GM21717 (cell line): ENCODE results near the gene APAF1.
"Not testable (repeated sequence)": the region's sequence is repeated elsewhere in the genome, so short reads cannot be mapped to it uniquely, and the experiment has no call there.

Experiments used
- ATAC-seq: cut with Tn5 transposase; IDR thresholded peaks from one replicate; pipeline ENCODE4 v1.9.1; 2021; ENCODE audit warnings: mild to moderate bottlenecking, moderate library complexity; ENCODE audit not compliant: unreplicated experiment

Gene APAF1, protein sequence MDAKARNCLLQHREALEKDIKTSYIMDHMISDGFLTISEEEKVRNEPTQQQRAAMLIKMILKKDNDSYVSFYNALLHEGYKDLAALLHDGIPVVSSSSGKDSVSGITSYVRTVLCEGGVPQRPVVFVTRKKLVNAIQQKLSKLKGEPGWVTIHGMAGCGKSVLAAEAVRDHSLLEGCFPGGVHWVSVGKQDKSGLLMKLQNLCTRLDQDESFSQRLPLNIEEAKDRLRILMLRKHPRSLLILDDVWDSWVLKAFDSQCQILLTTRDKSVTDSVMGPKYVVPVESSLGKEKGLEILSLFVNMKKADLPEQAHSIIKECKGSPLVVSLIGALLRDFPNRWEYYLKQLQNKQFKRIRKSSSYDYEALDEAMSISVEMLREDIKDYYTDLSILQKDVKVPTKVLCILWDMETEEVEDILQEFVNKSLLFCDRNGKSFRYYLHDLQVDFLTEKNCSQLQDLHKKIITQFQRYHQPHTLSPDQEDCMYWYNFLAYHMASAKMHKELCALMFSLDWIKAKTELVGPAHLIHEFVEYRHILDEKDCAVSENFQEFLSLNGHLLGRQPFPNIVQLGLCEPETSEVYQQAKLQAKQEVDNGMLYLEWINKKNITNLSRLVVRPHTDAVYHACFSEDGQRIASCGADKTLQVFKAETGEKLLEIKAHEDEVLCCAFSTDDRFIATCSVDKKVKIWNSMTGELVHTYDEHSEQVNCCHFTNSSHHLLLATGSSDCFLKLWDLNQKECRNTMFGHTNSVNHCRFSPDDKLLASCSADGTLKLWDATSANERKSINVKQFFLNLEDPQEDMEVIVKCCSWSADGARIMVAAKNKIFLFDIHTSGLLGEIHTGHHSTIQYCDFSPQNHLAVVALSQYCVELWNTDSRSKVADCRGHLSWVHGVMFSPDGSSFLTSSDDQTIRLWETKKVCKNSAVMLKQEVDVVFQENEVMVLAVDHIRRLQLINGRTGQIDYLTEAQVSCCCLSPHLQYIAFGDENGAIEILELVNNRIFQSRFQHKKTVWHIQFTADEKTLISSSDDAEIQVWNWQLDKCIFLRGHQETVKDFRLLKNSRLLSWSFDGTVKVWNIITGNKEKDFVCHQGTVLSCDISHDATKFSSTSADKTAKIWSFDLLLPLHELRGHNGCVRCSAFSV (N-terminal part only)

DNA sequence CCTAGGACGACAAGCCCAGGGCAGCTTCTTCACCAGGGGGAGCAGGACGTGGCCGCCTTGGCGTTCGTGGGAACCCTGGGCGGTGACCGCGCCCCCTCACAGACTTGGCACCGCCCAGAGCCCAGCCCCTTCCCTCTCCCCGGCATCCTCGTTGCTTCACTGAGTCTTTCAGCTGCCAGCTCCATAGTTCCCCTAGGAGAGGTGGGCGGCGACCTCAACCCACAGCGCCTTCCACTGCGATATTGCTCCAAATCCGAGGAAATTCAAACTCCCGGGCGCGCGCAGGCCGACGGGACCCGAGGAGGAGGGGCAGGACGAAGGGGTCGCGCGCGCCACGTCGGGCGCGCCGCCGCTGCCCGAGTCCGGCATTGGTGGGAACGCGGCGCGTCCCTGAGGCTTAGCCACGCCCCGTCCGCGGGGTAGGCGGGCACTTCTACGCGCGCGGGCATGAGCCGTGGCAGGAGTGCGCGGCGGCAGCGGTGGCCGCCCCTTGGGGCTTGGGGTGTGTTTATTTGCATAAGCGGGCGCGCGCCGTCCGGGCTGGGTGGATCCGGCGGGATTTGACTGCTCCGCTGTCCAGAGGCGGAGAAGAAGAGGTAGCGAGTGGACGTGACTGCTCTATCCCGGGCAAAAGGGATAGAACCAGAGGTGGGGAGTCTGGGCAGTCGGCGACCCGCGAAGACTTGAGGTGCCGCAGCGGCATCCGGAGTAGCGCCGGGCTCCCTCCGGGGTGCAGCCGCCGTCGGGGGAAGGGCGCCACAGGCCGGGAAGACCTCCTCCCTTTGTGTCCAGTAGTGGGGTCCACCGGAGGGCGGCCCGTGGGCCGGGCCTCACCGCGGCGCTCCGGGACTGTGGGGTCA lies at the start of gene APAF1, which contains the start of gene IKBIP:
APAF1 (plus strand) TSS at position 579 of the 860 bp plus-strand sequence. CDS start 3,070 bp downstream, outside the sequence.
IKBIP (minus strand) TSS at position 77 of the 860 bp plus-strand sequence. CDS start 87 bp downstream, outside the sequence.
- ATAC-seq: peak; percentile 88

DNA sequence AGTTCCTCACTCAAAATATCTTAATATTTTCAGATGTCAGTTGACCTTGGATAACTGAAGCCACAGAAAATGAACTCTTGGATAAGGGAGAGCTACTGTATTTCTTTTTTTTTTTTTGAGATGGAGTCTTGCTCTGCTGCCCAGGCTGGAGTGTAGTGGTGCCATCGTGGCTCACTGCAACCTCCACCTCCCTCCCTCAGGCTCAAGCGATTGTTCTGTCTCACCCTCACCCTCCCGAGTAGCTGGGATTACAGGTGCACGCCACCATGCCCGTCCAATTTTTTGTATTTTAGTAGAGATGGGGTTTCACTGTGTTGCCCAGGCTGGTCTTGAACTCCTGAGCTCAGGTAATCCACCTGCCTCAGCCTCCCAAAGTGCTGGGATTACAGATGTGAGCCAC lies 47.8 kb upstream of the APAF1 start:
- not testable (repeated sequence) for ATAC-seq

DNA sequence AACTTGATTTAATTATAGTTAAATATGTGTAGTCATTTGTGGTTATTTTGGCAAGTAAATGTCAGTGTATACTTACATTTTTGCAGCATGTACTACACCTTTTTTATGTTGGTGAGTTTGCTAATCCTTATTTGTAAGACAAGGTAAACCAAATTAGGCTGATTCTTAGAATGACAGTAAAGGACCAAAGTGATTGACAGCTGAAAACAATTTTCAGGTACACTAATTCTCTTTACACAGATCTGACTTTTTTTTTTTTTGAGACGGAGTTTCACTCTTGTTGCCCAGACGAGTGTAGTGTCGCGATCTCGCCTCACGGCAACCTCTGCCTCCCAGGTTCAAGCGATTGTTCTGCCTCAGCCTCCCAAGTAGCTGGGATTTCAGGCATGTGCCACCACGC lies 43.2 kb upstream of the APAF1 start:
- ATAC-seq: no peak

DNA sequence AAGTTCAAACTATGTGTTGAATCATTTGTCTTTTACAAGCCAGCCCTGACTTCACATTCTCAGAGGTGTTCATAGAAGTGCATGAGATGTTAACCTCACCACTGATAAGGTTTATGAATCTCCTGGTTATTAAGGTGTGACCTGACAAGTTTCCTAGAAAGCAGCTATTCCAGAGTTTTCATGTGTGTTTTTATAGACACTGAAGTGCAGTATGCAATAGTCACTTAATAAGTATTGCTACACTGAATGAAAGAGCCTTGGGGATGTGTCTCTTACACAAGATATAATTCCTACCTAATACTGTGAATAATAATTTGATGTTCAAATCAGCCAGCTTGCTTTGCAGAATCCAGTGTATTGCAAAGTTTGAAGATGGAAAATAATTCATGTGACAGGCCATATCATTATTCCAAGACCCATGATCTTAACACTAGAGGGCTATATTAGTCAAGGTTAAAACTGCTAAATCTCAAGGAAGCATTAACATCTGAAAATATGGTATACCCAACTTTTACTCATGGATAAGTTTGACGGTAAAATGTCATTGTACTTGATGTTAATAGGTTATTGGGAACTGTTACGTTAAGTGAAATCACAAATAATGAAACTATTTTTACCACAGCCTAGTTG lies 38.6 kb upstream of the APAF1 start:
- ATAC-seq: no peak

DNA sequence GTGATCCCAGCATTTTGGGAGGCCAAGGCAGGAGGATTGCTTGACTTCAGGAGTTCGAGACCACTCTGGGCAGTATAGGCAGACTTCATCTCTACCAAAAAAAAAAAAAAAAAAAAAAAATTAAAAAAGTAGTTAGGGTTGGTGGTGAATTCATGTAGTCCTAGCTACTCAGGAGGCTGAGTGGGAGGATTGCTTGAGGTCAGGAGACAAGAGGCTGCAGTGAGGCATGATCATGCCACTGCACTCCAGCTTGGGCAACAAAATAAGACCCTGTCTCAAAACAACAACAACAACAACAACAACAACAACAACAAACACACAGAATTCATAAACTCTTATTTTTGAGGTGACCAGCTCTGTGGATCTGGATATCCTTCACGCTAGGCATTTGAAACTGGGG lies 34.5 kb upstream of the APAF1 start:
- ATAC-seq: no peak

DNA sequence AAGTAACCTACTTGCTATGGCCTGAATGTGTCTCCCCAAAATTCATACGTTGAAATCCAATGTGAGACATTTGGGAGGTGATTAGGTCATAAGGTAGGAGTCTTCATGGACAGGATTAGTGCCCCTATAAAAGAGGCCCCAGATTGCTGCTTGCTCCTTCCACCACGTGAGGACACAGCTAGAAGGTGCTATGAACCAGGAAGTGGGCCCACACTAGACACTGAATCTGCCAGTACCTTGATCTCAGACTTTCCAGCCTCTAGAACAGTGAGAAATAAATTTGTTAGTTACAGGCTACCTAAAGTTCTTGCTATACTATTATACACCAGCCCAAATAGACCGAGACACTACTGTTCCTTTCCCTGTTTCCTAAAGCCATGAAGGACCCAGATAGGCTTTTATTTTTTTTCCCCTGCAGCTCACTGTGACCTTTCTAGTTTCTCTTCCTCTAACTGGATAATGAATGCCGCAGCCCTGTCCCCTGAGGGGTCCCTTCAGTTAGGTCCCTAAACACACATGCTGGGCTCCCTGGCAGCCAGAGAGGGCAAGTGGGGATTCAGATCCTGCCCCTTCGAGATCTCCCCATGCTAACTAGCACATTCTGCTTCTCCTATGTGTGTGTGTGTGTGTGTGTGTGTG lies 32.3 kb upstream of the APAF1 start:
- ATAC-seq: peak; percentile 87

DNA sequence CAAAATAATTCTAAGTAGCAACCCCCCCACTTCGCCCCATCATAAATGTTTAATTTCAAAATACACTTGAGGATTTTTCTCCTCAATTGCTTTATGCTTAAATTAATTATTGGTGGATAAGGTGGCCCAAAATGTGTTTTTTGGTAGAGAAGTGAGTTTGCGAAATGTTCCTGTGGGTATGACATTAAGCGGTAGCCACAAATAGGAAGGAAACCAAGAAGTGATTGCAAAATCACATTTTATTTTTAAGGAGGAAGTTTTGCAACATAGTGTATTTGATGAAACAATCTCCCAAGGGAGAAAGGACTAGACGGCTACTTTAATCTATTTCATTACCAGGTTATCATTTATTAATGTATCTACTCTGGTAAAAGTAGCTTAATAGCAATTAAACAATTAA lies 26.1 kb upstream of the APAF1 start:
- ATAC-seq: no peak

DNA sequence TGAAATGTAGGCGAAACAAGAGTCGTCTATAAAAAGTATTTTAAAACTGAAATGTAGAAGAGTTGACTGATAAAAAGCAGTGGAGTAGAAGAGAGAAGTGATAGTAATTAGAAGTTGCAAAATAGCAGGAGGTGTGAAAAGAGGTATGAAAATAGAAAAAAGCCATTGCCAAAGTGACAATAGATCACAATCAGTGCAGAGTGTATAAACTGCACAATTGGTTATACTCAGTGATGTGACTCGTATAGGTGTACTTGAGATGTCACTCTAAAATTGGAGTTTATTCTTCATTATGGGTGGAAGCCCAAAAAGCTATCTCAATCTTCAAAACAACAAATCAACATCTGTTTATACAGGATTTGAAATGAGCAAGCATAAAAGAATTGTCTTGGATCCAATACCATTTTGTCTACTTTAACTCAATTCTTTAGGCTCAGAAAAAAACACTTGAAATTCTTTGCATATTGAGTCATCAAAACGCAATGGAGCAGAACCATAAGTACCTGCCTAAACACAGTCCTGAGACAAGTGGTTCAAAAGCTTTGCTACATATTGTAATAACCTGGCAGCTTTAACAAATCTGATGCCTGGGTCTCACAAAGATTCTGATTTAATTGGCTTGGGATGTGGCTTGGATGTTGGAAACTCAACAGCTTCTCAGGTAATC lies 9.3 kb upstream of the APAF1 start:
- peak; percentile 91 for ATAC-seq

DNA sequence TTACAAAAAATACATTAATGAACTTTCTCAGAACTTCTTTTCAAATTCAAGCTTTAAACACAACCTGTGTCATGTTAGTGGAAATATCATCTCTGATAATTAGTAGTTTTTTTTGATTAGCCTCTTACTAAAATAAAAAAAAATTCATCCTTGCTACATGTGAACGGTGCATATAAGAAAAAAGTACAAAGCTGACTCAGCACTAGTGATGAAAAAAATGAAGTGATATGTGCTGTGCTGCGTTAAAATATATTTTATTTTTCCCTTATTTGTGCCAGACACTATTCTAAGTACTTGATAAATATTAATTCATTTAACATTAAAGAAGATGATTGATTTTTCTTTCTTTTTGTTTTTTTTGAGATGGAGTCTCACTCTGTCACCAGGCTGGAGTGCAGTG lies 8.0 kb upstream of the APAF1 start:
- no peak for ATAC-seq

DNA sequence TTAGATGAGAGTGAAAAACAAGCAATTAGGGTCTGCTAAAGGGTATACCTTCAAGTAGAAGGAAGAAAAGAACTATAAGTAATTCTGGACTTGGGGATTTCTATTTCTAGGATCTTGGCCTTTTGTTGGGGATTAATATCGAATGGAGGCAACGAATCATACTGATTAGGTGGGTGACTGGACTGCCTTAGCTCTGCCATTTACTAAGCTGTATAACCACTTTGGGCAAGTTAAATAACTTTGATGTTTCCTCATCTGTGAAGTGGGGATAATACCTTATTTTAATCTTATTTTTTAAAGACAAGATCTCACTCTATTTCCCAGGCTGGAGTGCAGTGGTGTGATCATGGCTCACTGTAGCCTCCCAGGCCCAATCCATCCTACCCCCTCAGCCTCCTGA lies 7.1 kb upstream of the APAF1 start:
- no peak for ATAC-seq

DNA sequence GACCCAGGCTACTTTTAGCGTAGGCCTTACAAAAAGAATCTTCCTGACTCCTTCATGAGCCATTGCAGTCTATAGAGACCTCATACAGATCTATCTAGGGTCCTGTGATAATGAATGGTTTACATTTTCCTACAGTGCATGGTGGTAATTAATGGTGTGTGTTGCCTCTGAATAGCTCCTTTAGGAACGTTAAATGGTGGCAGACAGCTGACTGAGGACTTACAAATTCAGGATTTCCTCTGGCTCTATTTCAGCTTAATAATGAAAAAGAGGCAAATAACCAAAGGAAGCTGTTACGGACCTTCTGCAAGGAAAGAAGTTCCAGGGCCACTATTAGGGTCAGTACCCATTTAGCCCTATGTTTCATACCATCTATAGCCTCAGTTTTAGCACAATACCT lies 5.6 kb upstream of the APAF1 start:
- ATAC-seq: no peak

DNA sequence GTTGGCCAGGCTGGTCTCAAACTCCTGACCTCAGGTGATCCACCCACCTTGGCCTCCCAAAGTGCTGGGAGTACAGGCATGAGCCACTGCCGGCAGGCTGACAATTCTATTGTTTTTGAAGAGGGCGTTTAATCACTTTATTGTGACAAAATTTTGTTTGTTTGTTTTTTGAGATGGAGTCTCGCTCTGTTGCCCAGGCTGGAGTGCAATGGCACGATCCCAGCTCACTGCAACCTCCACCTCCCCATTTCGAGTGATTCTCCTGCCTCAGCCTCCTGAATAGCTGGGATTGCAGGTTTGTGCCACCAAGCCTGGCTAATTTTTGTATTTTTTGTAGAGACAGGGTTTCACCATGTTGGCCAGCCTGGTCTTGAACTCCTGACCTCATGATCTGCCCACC lies 2.3 kb upstream of the APAF1 start:
- ATAC-seq: not testable (repeated sequence)

DNA sequence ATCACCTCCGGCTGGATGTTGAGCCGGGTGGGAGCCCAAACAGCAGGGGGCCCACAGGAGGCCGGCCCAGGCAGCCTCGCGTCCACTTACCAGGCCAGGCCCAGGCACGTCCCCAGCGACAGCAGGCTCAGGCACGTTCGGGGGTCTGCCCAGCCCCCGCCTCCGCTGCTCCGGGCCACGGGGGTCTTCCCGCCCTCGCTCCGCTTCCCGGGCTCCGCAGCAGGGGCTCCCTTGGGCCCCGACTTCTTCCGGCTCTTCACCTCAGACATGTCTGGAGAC lies 718 bp upstream of the APAF1 start:
- peak; percentile 19 for ATAC-seq

DNA sequence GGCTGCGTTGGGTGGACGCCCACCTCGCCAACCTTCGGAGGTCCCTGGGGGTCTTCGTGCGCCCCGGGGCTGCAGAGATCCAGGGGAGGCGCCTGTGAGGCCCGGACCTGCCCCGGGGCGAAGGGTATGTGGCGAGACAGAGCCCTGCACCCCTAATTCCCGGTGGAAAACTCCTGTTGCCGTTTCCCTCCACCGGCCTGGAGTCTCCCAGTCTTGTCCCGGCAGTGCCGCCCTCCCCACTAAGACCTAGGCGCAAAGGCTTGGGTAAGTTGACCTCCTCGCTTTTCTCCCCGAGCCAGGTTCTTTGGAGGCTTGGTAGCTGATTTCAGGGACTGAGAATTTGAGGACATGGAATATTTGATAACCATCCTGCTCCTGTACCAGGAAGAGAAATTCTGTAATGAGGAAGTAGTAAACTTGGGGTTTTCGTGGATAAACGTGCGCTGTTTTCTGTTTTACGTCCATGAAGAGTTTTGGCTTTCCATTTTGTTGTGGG lies 530 bp downstream of the APAF1 start:
- peak; percentile 4 for ATAC-seq

DNA sequence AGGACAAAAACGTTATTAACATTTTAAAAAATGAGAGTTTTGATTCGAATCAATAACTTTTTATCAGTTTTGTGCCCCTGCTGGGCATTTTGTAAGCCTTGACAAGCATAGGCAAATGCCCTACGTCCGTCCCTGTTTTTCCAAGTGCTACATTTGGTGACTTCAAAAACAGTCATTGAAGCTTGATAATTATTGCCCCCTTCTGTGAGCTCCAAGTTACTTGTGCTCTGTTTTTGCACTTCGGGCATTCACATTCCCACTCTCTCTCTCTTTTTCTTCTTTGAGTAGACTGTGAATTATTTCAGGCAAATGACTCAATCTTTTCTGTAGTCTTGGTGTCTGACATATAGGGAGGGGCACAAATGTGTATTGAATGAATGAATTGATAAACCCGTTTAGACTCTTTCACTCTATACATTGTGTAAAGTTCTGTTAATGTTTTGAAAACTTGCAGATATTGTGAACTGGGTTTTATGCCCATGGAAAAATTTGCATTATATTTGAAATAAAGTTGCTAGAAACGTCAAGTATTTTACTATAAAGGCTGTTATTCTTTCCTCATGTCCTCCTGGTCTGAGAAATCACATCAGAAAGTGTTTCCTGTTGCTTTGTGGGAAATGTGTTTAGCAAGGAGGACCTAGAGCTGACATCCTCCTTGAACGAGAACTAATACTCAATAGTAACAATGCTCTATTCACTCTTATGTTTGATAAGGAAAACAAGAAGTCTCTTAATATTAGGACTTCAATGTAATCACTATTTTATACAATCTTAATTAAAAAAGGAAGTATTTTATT lies 1.4 kb downstream of the APAF1 start:
- no peak for ATAC-seq

DNA sequence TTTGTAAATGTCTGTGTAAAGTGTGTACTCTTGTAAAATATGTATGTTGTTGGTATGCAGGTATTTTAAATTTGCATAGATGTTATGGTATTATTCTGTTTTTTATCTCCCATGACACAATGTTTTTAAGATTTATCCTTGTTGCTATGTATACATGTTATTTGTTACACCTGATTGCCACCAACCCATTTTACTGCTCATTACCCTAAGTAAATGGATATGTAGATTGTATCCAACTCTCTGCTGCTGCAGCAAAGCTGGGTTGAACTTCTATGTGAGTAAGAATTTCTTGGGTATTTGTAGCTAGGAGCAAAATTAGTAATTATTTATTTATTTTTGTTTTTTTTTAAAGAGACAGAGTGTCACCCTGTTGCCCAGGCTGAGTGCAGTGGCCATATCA lies 6.2 kb downstream of the APAF1 start:
- no peak for ATAC-seq

DNA sequence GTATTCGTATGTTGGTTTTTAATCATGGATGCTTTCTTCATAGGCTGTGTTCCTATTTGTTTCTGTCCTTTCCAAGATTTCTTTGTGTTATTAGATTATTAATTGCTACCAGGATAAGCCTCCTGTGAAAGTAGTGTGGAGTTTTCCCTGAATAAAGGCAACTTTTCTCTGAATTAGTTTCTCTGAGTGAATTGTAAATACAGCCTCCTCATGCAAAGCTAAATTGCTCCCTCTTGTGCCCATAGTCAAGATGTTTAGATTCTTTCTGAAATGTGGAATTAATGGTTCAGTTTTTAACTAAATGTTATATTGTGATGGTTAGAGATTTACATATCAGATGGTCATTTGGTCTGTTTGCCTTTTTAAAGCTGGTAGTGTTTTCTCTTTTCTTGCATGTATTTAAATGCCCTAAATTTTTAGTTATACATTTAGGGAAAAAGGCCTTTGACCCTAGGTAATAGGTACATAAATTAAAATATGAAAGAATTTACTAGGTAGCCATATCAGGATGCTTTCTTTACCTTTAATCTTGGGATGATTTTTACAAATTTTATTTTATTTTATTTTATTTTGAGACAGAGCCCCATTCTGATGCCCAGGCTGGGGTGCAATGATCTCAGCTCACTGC lies 8.9 kb downstream of the APAF1 start:
- no peak for ATAC-seq
